Testis (tissue), 3 donors: ENCODE results near the gene KCTD17. TPM values are rescaled to one million over a fixed set of nuclear protein-coding genes. Genes with fewer than 3 reads are reported as not detected.
A peak's percentile ranks its signal among the peaks of the same experiment; 100 is the strongest.

Experiments
- DNase-seq: peaks from one replicate; pipeline ENCODE4 v3.0.0-alpha.2; 2019
- H3K27ac ChIP-seq, 2 donors: fragments of 200-600 bp; sonication (generic); one replicate each; pipeline ENCODE4 v1.5.1; 2019
- H3K27me3 ChIP-seq: fragments of 200-600 bp; sonication (generic); one replicate; pipeline ENCODE4 v1.5.1; 2019
- H3K36me3 ChIP-seq: fragments of 200-600 bp; sonication (generic); one replicate; pipeline ENCODE4 v1.5.1; 2017; ENCODE audit warnings: low read depth; ENCODE audit errors: missing control alignments
- H3K4me1 ChIP-seq: fragments of 200-600 bp; sonication (generic); one replicate; pipeline ENCODE4 v1.5.1; 2019
- H3K4me3 ChIP-seq, 2 donors: fragments of 200-600 bp; sonication (generic); one replicate each; pipeline ENCODE4 v1.5.1; 2017 to 2019
- H3K9me3 ChIP-seq: fragments of 200-600 bp; sonication (generic); one replicate; pipeline ENCODE4 v1.5.1; 2017
- POLR2A ChIP-seq: fragments of 450-650 bp; IDR thresholded peaks from one replicate; pipeline ENCODE4 v1.6.1; 2017; ENCODE audit warnings: antibody characterized with exemption, mild to moderate bottlenecking, moderate library complexity
- WGBS, 2 donors: methylation state at CpG; one replicate each; pipeline ENCODE4 v1.1.5; 2018; 5-methylcytosine and 5-hydroxymethylcytosine counted together
- intact Hi-C: fragments of 100-400 bp; cut with DNase I; formaldehyde crosslinking; loops from one replicate; pipeline ENCODE4 v1.15.1; 2023; ENCODE audit warnings: low total_unique reads
- polyA plus RNA-seq: library from polyadenylated mRNA; stranded (reverse); fragments of 350-450 nt; fragmentation: Illumina TruSeq; extraction: RNeasy Lipid Tissue Mini Kit (QIAGEN cat#74804); gene quantifications from one replicate; pipeline ENCODE4 v1.2.3, GENCODE V29; 2014; ENCODE audit warnings: low read depth, low replicate concordance; ENCODE audit not compliant: insufficient read depth
- total RNA-seq, 2 donors: library from RNA; depleted of rRNA; stranded (reverse); fragments of >200 nt; gene quantifications; one replicate each; pipeline ENCODE4 v1.2.3, GENCODE V29; 2016
- TF ChIP-seq, protein P1 (sequence below), 3 experiments: fragments of 450-650 bp in 2 of 3; fragments of 200-600 bp in 1 of 3; sonication (generic) in 1 of 3; IDR thresholded peaks; one replicate each; pipeline ENCODE4 v1.5.1; 2016 to 2019; ENCODE audit warnings: antibody characterized with exemption in 3 of 3, mild to moderate bottlenecking in 2 of 3, moderate library complexity in 1 of 3

Gene KCTD17
- total and polyA plus RNA-seq, 3 donors from 2014 or later, result 39.1 to 99.1 (median 57.0) TPM

DNA sequence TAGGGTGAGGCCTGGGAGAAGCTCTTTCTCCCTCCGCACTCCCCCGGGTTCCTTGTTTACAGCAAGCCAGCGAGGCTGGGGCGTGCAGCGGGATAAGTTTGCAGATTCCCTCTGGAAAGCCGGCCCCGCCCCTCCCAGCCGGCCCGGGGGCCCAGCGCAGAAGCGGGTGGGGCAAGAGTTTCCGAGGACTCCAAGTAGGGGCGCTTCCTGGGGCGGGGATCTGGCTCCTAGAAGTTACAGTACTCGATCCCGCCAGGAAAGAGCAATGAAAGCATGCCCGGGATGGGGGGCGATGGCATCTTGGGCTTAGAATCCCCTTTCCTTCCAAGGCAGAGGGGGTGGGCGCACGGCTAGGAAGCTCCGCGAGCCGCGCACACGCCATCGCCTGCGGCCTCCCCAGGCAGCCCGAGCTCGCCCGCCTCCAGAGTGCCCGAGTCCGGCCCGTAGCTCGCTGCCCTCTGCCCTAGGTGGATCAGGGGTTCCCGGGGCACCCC lies 32.7 kb upstream of the KCTD17 start:
- no peak for TF ChIP-seq POLR2A
- 0 to 1% methylated on average over 8 to 35 of the region's 35 CpGs for WGBS, 2 donors
- Histone ChIP-seq H3K27ac (peak overlapping the region in 1 of 2 donors; percentile 88), H3K4me3 (peak overlapping the region; percentile 71 to 84), H3K36me3 (no peaks in the 10 kb centered on the region), H3K9me3 (no peaks in the 10 kb centered on the region), H3K27me3 (no peaks in the 10 kb centered on the region), H3K4me1 (peaks cover 18% of the 10 kb centered on the region)
- peak; percentile 80 for DNase-seq
- intact Hi-C loops, result no loop called here

DNA sequence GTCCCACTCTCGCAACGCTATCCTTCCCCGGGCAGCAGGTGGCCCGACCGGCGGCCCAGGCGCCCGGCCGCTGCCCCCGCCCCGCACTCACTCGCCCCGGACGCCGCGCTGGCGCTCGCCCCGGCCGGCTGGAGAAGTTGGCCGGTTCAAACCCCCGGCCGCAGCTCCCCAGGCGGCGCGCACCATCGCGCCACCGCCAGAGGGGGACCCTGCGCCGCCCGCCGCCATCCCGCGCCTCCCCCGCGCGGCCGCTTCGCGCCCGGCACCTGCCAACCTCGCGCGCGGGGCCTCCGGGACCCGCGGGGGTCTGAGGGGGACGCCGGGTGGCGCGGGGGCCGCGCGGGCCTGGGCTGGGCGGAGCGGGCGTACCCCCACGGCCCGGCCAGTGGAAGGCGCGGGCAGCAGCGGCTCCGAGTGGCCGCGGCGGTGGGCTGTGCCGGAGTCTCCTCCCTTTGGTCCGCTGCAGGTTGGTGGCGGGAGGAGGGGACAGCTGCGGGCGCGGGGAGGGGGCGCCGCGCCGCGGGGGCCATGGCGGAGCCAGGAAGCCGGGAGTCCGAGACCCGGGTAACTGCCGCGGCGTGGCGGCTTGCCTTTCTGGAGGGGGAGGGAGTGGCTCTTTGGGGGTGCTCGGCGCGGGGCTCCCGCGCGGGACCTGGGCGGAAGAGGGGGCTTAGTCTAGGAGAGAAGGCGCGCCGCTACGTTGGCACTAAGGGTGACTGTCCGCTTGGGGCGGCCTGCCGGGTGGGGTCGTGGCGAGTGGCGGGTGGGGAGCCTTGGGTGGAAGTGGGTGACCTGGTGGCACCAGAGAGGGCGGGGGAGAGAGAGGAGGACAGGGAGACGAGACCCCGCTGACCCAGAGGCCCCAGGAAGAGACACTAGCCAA lies 32.0 kb upstream of the KCTD17 start, which contains the start of the genes MPST and TST:
Gene MPST, plus strand, starts transcription at position 434 of the 883 bp plus-strand sequence. Its CDS starts 95 bp downstream, at position 529.
Gene TST, minus strand, starts transcription at position 139 of the 883 bp plus-strand sequence. CDS start 715 bp downstream, outside the sequence.
- 0 to 1% methylated on average over 17 to 48 of the region's 107 CpGs for WGBS, 2 donors
- Histone ChIP-seq H3K4me3 (peak within 1 kb of the TSS; percentile 84 to 95), H3K27me3 (no peaks in the 10 kb centered on the region), H3K27ac (peak within 1 kb of the TSS; percentile 77 to 88), H3K36me3 (no peaks in the 10 kb centered on the region), H3K4me1 (peaks cover 18% of the 10 kb centered on the region), H3K9me3 (no peaks in the 10 kb centered on the region)
- intact Hi-C loops, result no loop called here
- peak; percentile 9 for TF ChIP-seq POLR2A
- TF ChIP-seq, protein P1, sequence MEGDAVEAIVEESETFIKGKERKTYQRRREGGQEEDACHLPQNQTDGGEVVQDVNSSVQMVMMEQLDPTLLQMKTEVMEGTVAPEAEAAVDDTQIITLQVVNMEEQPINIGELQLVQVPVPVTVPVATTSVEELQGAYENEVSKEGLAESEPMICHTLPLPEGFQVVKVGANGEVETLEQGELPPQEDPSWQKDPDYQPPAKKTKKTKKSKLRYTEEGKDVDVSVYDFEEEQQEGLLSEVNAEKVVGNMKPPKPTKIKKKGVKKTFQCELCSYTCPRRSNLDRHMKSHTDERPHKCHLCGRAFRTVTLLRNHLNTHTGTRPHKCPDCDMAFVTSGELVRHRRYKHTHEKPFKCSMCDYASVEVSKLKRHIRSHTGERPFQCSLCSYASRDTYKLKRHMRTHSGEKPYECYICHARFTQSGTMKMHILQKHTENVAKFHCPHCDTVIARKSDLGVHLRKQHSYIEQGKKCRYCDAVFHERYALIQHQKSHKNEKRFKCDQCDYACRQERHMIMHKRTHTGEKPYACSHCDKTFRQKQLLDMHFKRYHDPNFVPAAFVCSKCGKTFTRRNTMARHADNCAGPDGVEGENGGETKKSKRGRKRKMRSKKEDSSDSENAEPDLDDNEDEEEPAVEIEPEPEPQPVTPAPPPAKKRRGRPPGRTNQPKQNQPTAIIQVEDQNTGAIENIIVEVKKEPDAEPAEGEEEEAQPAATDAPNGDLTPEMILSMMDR (IDR thresholded peaks at IDR 0.05), result peak; percentile 19 to 81 (median 27)
- peak; percentile 82 for DNase-seq

DNA sequence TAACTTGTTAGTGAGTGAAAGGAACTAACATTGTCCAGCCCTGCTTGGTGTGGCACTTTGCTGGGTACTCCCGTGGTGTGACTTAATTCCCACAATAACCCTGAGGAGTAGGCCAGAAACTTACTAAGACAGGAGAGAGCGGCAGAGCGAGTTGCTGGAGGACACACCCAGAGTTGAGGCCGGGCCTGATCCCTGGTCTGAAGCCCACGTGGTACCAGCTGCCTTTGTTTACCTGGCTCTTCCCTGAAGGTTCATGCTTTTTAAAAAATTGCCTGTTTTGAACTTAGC lies 31.4 kb upstream of the KCTD17 start:
- TF ChIP-seq POLR2A, result no peak
- TF ChIP-seq, protein P1 (IDR thresholded peaks at IDR 0.05), result no peak
- Histone ChIP-seq H3K9me3 (no peaks in the 10 kb centered on the region), H3K4me3 (peak overlapping the region; percentile 84 to 95), H3K4me1 (peaks cover 22% of the 10 kb centered on the region), H3K27ac (peak overlapping the region; percentile 77 to 88), H3K36me3 (no peaks in the 10 kb centered on the region), H3K27me3 (no peaks in the 10 kb centered on the region)
- intact Hi-C loops, result no loop called here
- DNase-seq, result peak; percentile 64
- 0 to 1% methylated on average over 5 of the region's 5 CpGs for WGBS, 2 donors

DNA sequence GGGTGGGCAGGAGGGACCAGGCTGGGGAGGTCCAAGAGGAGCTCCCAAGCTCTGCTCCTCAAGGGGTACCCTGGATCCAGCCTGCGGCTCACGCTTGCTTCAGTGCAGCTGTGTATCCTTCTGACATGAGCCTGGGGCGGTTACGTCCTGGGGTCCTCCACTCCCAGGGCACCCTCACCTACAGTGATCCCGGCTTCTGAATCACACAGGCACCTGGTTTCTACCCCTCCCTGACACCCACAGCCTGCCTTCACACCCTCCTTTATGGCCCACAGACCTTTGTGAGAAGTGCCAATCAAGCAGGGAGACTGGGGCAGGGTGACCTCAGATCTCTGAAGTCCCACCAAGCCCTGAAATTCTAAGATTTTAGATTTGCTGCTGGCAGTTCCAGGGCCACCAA lies 30.5 kb upstream of the KCTD17 start:
- Histone ChIP-seq H3K27ac (no peak overlapping the region), H3K4me3 (no peak overlapping the region), H3K4me1 (peaks cover 23% of the 10 kb centered on the region), H3K27me3 (no peaks in the 10 kb centered on the region), H3K9me3 (no peaks in the 10 kb centered on the region), H3K36me3 (no peaks in the 10 kb centered on the region)
- intact Hi-C loops, result no loop called here
- WGBS, 2 donors, result 96 to 100% methylated on average over 5 of the region's 5 CpGs
- DNase-seq, result no peak
- no peak for TF ChIP-seq POLR2A
- TF ChIP-seq, protein P1 (IDR thresholded peaks at IDR 0.05), result no peak

DNA sequence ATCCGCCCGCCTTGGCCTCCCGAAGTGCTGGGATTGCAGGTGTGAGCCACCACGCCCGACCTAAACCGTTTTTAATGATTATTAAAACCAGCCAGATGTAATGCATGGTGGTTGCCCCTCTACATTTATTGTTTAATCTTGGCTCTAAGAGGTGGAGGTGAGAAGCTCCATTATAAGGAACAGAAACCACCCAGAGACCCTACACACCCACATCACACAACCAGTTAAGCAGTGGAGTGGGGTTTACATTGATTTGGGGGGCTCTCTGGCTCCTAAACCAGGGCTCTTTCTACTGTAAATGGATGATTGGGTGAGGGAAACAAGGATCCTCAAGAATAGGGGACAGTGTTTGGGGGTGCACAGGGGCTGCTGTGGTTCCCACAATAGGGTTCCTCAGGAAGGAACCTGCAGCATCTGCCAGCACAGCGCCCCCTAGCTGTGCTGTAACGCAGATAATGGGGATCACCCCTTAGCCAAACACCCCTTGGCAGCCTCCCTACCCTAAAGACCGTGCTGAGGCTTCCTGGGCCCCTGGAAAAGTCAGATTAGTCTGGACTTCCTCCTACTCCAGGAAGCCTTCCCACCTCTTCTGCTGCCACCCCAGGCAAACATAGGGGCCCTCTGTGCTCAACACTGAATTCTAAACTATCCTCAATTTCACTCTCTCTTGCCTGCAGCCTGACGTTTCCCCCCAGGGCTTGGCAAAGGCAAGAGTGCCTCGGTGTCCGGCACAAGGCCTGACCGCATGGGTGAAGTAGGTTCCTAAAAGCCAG lies 29.6 kb upstream of the KCTD17 start:
- H3K27me3 ChIP-seq, result no peaks in the 10 kb centered on the region
- no peak overlapping the region for H3K27ac ChIP-seq
- 71 to 77% methylated on average over 12 to 13 of the region's 13 CpGs for WGBS, 2 donors
- no peak overlapping the region for H3K4me3 ChIP-seq
- DNase-seq, result peak; percentile 50
- H3K36me3 ChIP-seq, result no peaks in the 10 kb centered on the region
- H3K4me1 ChIP-seq, result peaks cover 21% of the 10 kb centered on the region
- intact Hi-C loops, result no loop called here
- no peaks in the 10 kb centered on the region for H3K9me3 ChIP-seq
- TF ChIP-seq, protein P1 (IDR thresholded peaks at IDR 0.05), result peak; percentile 31 to 77 (median 35)
- no peak for TF ChIP-seq POLR2A
